Thymus (tissue), 11 donors: ENCODE results near the gene WAC. TPM values are rescaled to one million over a fixed set of nuclear protein-coding genes. Genes with fewer than 3 reads are reported as not detected.
"Not testable (repeated sequence)": the region's sequence is repeated elsewhere in the genome, so short reads cannot be mapped to it uniquely, and the experiment has no call there.

Source experiments
- DNase-seq, 9 donors: peaks; one replicate each; pipeline ENCODE4 v3.0.0-alpha.2; 2013; ENCODE audit warnings: low spot score in 9 of 9, low read depth in 6 of 9, missing footprints in 1 of 9
- H3K27ac ChIP-seq, 2 donors: one replicate each; pipeline ENCODE4 v1.5.1; 2013; ENCODE audit warnings: control low read depth in 1 of 2, low read depth in 1 of 2, low read length in 1 of 2, mild to moderate bottlenecking in 1 of 2, moderate library complexity in 1 of 2
- H3K27me3 ChIP-seq, 2 donors: one replicate each; pipeline ENCODE4 v1.5.1; 2013; ENCODE audit warnings: low read length in 1 of 2; ENCODE audit not compliant: control insufficient read depth in 2 of 2, insufficient read depth in 1 of 2
- H3K36me3 ChIP-seq, 2 donors: one replicate each; pipeline ENCODE4 v1.5.1; 2013; ENCODE audit warnings: low read length in 1 of 2, mild to moderate bottlenecking in 1 of 2, moderate library complexity in 1 of 2; ENCODE audit not compliant: control insufficient read depth in 2 of 2, insufficient read depth in 2 of 2
- H3K4me1 ChIP-seq, 2 donors: one replicate each; pipeline ENCODE4 v1.5.1; 2013; ENCODE audit warnings: low read length in 2 of 2; ENCODE audit not compliant: control insufficient read depth in 2 of 2, insufficient read depth in 2 of 2
- H3K4me3 ChIP-seq, 2 donors: one replicate each; pipeline ENCODE4 v1.5.1; 2013; ENCODE audit warnings: low read length in 2 of 2, control low read depth in 1 of 2, mild to moderate bottlenecking in 1 of 2
- H3K9me3 ChIP-seq, 2 donors: one replicate each; pipeline ENCODE4 v1.5.1; 2013; ENCODE audit warnings: low read length in 1 of 2, mild to moderate bottlenecking in 1 of 2; ENCODE audit not compliant: control insufficient read depth in 2 of 2, insufficient read depth in 1 of 2
- WGBS: extraction: QIAGEN DNeasy Blood & Tissue Kit; methylation state at CpG from one replicate; pipeline ENCODE4 v1.1.7; 2013; 5-methylcytosine and 5-hydroxymethylcytosine counted together
- polyA plus RNA-seq: library from polyadenylated mRNA; stranded (reverse); fragments of 200-250 nt; gene quantifications from one replicate; pipeline ENCODE4 v1.2.3, GENCODE V29; 2013
- total RNA-seq: library from RNA; stranded (reverse); fragments of 120-200 nt; gene quantifications from one replicate; pipeline ENCODE4 v1.2.4, GENCODE V29; 2013
- donor health status: healthy.

The WAC gene
- total and polyA plus RNA-seq, 2 donors: 54.2 to 70.5 TPM

- no peak for DNase-seq
- H3K9me3 ChIP-seq: no peaks in the 10 kb centered on the region
- H3K27ac ChIP-seq: no peak overlapping the region
- H3K36me3 ChIP-seq: peaks cover 14 to 57% of the 10 kb centered on the region in 2 donors
- WGBS: 96% methylated on average over 2 of the region's 2 CpGs
- H3K4me1 ChIP-seq: no peaks in the 10 kb centered on the region
- no peaks in the 10 kb centered on the region for H3K27me3 ChIP-seq
- no peak overlapping the region for H3K4me3 ChIP-seq
These were observed 73.7 kb downstream of the WAC start for GRCh38 chr10:28606568-28606967.

- H3K4me1 ChIP-seq, H3K4me3 ChIP-seq, H3K9me3 ChIP-seq, H3K27me3 ChIP-seq, H3K27ac ChIP-seq, DNase-seq: not testable (repeated sequence)
- peaks cover 26 to 73% of the 10 kb centered on the region in 2 donors for H3K36me3 ChIP-seq
- 81% methylated on average over 3 of the region's 3 CpGs for WGBS
These were observed 76.7 kb downstream of the WAC start for GRCh38 chr10:28609636-28610035.

GRCh38 chr10:28612877-28613276 is 80.0 kb downstream of the WAC start:
- Histone ChIP-seq H3K4me1 (no peaks in the 10 kb centered on the region), H3K36me3 (peaks cover 39 to 89% of the 10 kb centered on the region in 2 donors), H3K27me3 (no peaks in the 10 kb centered on the region), H3K4me3 (no peak overlapping the region), H3K9me3 (no peaks in the 10 kb centered on the region), H3K27ac (no peak overlapping the region)
- 98% methylated on average over 6 of the region's 6 CpGs for WGBS
- DNase-seq: no peak

- no peak for DNase-seq
- H3K9me3 ChIP-seq: no peaks in the 10 kb centered on the region
- H3K27me3 ChIP-seq: no peaks in the 10 kb centered on the region
- H3K27ac ChIP-seq: no peak overlapping the region
- WGBS: 97% methylated on average over 2 of the region's 2 CpGs
- H3K36me3 ChIP-seq: peaks cover 35 to 81% of the 10 kb centered on the region in 2 donors
- H3K4me1 ChIP-seq: no peaks in the 10 kb centered on the region
- H3K4me3 ChIP-seq: no peak overlapping the region
These were observed 83.6 kb downstream of the WAC start for GRCh38 chr10:28616514-28616913.

GRCh38 chr10:28619455-28619854 is 86.5 kb downstream of the WAC start:
- Histone ChIP-seq H3K36me3 (peaks cover 19 to 55% of the 10 kb centered on the region in 2 donors), H3K27me3 (no peaks in the 10 kb centered on the region), H3K27ac (no peak overlapping the region), H3K9me3 (no peaks in the 10 kb centered on the region), H3K4me3 (no peak overlapping the region), H3K4me1 (no peaks in the 10 kb centered on the region)
- 97% methylated on average over 4 of the region's 4 CpGs for WGBS
- DNase-seq: no peak

- peaks cover 17 to 47% of the 10 kb centered on the region in 2 donors for H3K36me3 ChIP-seq
- WGBS: 86% methylated on average over 2 of the region's 2 CpGs
- DNase-seq: no peak
- H3K27ac ChIP-seq: no peak overlapping the region
- no peaks in the 10 kb centered on the region for H3K4me1 ChIP-seq
- no peaks in the 10 kb centered on the region for H3K9me3 ChIP-seq
- H3K27me3 ChIP-seq: no peaks in the 10 kb centered on the region
- no peak overlapping the region for H3K4me3 ChIP-seq
These were observed 87.3 kb downstream of the WAC start for GRCh38 chr10:28620251-28620650.

- Histone ChIP-seq H3K36me3 (peaks cover 5 to 15% of the 10 kb centered on the region in 2 donors), H3K27me3 (no peaks in the 10 kb centered on the region), H3K4me1 (no peaks in the 10 kb centered on the region), H3K4me3 (no peak overlapping the region), H3K27ac (no peak overlapping the region), H3K9me3 (no peaks in the 10 kb centered on the region)
- no peak for DNase-seq
- WGBS: 96% methylated on average over 7 of the region's 7 CpGs
These were observed 90.6 kb downstream of the WAC start for GRCh38 chr10:28623483-28623882.

GRCh38 chr10:28624351-28624750 is 91.4 kb downstream of the WAC start:
- no peak for DNase-seq
- H3K27me3 ChIP-seq: peaks cover 0 to 4% of the 10 kb centered on the region in 2 donors
- no peak overlapping the region for H3K4me3 ChIP-seq
- peaks cover 5 to 11% of the 10 kb centered on the region in 2 donors for H3K36me3 ChIP-seq
- WGBS: 85% methylated on average over 3 of the region's 3 CpGs
- no peak overlapping the region for H3K27ac ChIP-seq
- no peaks in the 10 kb centered on the region for H3K9me3 ChIP-seq
- no peaks in the 10 kb centered on the region for H3K4me1 ChIP-seq

GRCh38 chr10:28627102-28627501 is 94.2 kb downstream of the WAC start:
- DNase-seq: no peak
- Histone ChIP-seq H3K36me3 (no peaks in the 10 kb centered on the region), H3K4me3 (no peak overlapping the region), H3K4me1 (no peaks in the 10 kb centered on the region), H3K27me3 (peaks cover 0 to 4% of the 10 kb centered on the region in 2 donors), H3K27ac (no peak overlapping the region), H3K9me3 (no peaks in the 10 kb centered on the region)
- 74% methylated on average over 3 of the region's 3 CpGs for WGBS
